UCSD-AML1 (cell line): ENCODE data around the gene TRAFD1.
"Not testable (repeated sequence)": the region's sequence is repeated elsewhere in the genome, so short reads cannot be mapped to it uniquely, and the experiment has no call there.

ENCODE experiments used
- DNase-seq: peaks from one replicate; lab custom pipeline; 2025; ENCODE audit not compliant: unreplicated experiment; lab: John Stamatoyannopoulos, UW

The TRAFD1 gene, protein sequence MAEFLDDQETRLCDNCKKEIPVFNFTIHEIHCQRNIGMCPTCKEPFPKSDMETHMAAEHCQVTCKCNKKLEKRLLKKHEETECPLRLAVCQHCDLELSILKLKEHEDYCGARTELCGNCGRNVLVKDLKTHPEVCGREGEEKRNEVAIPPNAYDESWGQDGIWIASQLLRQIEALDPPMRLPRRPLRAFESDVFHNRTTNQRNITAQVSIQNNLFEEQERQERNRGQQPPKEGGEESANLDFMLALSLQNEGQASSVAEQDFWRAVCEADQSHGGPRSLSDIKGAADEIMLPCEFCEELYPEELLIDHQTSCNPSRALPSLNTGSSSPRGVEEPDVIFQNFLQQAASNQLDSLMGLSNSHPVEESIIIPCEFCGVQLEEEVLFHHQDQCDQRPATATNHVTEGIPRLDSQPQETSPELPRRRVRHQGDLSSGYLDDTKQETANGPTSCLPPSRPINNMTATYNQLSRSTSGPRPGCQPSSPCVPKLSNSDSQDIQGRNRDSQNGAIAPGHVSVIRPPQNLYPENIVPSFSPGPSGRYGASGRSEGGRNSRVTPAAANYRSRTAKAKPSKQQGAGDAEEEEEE

DNA sequence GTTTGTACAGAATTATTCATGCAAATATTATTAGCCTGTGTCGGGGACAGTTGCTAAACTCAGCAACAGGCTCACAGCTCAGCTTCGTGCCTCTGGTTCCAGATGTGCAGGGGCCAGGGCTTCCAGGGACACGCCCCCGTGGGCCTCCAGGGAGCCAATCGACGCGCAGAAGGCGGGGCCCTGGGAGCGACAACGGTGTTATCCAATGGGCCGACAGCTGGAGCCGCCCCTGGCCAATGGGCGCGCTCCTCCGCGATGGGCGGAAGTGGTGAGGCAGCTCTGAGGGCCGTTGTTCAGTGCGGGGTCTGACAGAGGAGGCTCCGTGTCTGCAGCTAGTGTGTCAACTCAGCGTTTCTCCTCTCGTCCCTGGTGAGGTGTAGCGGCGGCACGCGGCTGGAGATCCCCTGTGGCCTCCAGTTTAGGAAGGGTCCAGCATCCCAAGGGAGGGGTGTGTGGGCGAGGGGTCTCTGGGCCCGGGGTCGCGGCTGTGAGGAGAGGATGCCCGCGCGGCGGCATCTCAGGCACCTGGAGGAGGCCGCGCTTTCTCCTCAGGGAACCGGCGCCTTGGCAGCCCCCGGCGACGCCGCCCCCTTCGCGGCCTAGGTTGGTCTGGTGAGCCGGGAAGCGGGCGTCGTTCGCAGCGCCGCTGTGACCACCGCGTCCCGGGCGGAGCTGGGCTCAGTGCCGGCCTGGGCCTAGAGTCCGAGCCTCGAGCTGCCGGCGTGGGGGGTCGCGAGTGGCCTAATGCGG lies at the start of gene TRAFD1:
TSS of gene TRAFD1 (plus strand) at position 311 of the 750 bp plus-strand sequence. CDS start 4,963 bp downstream, outside the sequence.
- DNase-seq = peak; percentile 98

DNA sequence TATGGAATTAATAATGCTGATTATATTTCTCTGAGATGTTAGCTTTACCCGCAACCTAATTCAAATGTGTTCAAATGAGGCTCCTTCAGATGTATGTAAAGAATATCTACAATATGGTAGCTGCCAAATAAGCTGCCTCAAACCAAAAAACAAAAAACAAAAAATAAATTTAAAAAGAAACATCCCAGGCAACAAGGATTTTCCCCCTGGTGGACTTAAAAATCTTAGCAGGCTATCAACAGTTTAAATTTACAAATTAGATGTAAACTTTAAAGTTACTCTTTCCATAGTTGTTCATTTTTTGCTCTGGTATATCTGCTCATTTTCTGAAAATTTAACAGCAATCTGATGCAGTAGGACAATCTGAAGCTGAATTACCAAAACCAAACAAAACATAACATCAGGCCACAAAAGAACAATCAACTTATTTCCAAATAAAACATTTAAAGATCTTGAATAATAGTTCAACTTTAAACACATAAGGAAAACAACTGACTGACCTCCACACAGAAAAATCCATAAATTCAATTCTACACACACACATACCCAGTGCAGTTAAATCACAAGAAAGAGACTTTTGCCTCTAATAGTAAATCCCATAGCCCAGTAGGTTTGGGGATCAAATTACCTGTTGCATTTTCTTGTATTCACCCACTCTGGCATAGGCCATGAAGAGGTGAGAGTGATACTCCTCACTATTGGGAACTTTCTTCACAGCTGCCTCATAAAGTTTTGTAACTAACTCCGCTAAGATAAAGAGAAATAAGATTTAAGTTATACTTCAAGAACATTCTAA lies 38.1 kb upstream of the TRAFD1 start:
- no peak for DNase-seq

DNA sequence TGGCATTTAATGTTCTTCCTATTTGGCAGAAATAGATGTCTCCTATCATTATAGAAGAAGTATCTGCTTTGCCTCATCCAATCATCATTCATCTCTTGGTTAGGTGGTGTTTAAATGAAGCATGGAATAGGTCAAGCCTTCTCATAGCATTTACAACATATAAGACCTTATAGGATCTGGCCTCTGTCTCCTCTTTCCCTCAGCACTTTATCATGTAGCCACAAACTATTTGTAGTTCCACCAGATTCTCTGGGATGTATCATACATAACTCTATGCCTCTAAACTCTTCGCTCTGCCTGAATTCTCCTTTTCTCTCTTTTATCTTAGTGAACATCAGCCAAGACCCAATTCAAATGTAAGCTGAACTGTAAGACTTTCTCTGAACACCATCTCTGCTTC lies 37.5 kb upstream of the TRAFD1 start:
- DNase-seq = no peak

DNA sequence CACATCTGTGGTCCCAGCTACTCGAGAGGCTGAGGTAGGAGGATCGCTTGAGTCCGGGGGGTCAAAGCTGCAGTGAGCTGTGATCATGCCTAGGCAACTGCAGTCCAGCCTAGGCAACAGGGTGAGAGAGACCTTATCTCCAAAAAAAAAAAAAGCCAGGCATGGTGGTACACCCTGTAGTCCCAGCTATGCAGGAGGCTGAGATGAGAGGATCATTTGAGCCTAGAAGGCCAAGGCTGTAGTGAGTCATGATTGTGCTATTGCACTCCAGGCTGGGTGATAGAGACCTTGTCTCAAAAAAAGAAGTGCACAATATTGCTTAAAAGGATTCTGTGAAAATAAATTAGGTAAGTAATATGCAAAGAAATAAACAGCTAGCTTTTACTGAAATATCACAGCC lies 33.8 kb upstream of the TRAFD1 start:
- no peak for DNase-seq

DNA sequence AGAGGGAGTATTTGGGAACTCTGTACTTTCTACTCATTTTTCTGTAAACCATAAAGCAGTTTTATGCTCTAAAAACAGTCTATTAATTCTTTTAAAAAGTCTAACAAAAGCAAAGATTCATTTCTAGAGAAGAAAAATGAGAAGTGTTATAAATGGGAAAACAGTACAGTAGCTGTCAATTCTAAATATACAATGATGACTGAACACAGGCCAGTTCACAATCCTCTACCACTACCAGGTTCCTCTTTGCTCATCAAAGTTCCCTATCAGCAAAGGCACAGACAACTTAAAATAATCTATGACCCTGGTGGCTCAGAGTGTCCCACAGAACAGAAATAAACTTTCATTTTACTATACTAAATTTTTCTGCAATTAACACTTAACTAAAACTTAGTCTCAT lies 29.3 kb upstream of the TRAFD1 start:
- DNase-seq = no peak

DNA sequence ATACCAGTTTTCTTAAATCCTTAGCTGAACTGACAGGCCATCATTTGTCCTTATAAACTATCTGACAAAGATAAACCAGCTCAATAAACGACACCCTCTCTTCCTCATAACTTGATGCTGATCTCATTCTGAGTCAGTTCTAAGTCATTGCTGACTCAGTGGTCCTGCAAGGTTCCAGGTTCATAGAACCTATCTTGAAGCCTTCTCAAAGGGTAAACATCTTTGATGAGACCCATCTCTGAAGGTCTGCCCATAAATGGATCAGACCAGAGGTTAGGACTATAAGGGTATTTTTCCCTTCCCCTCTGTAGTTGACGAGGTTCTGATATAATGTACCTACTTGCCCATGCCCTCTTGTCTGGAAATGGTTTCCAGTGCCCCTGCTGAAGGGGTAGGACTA lies 28.7 kb upstream of the TRAFD1 start:
- DNase-seq = no peak

DNA sequence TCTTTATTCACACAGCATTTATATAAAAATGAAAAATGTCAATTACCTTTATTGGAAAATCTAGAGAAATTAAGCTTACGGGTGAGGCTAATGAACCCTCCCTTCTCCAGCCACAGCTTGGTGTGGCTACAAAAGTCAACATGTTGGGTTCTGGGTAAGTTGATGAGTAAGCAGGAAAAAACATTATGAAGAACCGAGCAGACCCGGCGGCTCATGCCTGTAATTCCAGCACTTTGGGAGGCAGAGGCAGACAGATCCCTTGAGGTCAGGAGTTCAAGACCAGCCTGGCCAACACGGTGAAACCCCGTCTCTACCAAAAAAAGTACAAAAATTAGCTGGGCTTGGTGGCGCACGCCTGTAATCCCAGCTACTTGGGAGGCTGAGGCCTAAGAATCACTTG lies 27.7 kb upstream of the TRAFD1 start:
- DNase-seq = no peak

DNA sequence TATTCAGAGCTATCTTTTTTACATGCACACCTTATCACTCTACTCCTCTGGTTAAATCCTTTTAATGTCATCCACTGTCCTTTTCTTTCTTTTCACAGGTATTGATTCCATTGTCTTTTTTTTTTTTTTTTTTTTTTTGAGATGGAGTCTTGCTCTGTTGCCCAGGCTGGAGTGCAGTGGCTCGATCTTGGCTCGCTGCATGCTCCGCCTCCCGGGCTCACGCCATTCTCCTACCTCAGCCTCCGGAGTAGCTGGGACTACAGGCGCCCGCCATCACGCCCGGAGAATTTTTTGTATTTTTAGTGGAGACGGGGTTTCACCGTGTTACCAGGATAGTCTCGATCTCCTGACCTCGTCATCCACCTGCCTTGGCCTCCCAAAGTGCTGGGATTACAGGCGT lies 24.9 kb upstream of the TRAFD1 start:
- not testable (repeated sequence) for DNase-seq

DNA sequence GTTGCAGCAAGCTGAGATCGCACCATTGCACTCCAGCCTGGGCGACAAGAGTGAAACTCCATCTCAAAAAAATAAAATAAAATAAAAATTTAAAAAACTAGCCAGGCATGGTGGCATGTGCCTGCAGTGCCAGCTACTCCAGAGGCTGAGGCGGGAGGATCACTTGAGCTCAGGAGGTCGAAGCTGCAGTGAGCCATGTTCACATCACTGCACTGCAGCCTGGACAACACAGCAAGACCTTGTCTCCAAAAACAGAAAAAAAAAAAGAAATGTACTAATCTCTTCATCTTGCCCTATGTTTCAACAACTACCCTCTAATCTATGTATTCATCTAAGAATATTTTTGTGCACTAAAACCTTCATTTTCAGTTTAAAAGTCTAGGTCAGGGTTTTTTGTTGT lies 23.2 kb upstream of the TRAFD1 start:
- DNase-seq = no peak

DNA sequence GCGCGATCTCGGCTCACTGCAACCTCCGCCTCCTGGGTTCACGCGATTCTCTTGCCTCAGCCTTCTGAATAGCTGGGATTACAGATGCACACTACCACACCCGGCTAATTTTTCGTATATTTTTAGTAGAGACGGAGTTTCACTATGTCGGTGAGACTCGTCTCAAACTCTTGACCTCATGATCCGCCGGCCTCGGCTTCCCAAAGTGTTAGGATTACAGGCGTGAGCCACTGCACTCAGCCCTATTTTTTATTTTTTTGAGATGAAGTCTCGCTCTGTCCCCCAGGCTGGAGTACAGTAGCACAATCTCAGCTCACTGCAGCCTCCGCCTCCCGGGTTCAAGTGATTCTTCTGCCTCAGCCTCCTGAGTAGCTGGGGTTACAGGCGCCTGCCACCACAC lies 22.6 kb upstream of the TRAFD1 start:
- DNase-seq = not testable (repeated sequence)

DNA sequence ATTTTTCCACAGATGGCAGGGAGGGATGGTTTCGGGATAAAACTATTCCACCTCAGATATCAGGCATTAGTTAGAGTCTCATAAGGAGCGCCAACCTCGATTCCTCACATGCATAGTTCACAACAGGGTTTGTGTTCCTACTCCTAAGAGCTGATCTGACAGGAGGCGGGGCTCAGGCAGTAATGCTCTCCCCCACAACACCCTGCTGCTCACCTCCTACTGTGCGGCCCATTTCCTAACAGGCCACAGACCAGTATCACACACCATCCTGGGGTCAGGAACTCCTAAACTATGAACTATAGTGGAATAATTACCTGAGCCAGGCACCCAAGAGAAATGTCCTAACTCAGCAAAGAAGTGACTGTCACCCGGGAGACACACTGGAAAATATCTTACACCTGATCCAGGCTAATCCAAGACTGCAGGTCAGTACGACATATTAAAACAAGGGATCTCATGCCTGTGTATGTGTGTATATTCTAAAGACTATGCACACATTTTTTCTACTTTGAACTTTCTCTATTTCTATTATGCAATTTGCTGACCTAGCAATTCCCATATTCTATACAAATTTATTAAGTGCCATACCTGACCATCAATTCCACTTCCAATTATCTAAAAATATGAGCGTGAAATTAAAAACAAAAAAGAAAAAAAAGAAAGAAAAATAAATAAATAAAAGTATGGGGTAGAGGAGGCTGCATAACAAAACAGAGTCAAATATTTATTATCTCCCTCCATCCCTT lies 21.4 kb upstream of the TRAFD1 start:
- DNase-seq = no peak

DNA sequence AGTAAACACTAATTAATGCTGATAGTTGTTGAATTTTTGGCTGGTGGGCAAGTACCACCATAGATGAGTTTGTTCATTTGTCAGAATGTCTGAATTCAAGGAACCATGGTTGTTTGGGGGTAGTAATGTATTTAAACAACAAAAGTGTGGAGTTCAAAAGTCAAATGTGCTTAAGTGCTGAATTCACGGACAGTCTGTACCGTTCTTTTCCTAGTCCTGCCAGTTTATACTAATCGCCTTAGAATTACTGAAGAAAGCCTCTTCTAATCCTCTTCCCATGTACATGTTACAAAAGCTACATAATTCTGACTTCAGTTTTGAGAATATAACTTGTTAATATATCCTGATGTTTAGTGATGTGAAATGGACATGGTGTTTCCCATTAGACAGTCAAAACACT lies 19.5 kb upstream of the TRAFD1 start:
- DNase-seq = no peak

DNA sequence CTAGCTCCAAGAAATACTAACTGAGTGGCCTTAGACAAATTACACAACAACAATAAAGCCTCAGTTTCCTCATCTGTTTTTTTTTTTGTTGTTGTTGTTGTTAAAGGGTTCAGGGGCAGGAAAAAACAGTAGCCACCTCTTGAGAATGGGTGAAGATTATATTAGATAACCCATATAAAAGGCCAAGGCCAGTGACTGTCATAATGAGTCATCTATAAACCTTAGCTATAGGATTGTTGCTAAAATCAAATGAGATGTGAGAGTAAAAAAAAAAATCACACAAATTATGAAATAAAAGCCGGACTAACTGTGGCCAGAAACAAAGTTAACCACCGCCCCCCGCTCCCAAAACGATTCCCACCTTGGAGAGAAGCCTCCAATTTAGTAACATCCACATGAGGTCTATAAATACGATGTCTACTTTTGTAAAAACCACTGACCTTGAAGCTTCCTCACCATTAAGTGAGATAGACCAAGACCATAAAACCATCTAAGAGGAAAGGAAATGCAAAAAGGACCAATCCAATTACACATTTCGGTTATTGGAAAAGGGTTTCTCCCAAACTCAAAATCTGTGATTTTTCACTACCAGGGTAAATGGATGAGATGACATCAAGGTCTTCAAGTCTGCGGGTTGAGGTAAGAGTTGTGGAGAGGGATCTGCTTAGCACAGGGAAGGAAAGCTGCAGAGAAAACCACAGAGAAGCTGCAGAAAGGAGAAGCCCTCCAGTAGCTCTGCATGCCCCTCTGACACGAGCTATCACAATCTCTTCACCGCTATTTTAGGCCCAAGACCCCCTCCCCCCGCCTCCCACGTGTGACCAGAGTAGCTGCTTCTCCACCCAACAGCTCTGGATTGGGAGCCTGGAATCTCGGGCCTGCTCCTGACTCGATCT lies 17.8 kb upstream of the TRAFD1 start:
- peak; percentile 45 for DNase-seq

DNA sequence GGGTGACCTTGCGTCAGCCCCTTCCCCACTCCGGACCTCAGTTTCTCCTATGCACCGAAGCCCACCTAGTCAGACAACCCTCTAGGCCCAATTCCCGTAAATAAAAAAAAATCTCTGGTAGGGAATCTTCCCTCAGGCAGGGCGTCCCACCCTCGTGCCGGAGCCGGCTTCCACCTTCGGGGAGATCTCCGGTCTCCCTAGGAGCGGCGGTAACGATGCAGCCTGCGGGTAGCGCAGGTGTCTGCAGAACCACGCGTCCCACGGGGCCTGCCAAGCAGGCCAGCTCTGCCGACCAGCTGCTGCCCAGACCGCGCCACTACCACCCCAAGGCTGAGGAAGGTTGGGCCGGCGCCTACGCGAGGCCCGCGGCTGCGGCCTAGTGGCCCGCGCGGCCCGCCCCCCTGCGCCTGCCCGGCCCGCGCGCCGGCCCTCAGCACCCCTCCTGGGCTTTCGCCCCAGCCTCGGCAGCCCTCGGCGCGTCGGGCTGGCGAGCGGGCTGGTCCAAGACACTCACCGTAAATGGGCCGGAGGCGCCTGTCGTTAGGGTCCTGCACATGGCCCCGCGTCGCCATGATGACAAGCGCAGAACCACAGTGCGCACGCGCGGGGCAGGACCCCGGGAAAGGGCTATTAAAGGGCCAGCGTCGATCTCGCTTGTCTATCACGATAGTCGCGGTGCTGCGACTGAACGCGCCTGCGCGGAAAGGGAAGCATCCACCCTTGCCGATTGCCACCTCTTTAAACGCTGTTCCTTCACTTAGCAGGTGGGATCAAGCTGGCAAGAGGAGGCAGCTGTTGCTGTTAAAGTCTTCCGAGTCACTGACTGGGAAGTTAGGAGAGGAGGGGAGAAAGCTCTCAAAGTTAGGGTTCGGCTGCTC lies 16.9 kb upstream of the TRAFD1 start, which contains the start of gene NAA25:
TSS of gene NAA25 (minus strand) at position 582 of the 878 bp plus-strand sequence. CDS start at position 572, 10 bp downstream.
- peak; percentile 89 for DNase-seq

DNA sequence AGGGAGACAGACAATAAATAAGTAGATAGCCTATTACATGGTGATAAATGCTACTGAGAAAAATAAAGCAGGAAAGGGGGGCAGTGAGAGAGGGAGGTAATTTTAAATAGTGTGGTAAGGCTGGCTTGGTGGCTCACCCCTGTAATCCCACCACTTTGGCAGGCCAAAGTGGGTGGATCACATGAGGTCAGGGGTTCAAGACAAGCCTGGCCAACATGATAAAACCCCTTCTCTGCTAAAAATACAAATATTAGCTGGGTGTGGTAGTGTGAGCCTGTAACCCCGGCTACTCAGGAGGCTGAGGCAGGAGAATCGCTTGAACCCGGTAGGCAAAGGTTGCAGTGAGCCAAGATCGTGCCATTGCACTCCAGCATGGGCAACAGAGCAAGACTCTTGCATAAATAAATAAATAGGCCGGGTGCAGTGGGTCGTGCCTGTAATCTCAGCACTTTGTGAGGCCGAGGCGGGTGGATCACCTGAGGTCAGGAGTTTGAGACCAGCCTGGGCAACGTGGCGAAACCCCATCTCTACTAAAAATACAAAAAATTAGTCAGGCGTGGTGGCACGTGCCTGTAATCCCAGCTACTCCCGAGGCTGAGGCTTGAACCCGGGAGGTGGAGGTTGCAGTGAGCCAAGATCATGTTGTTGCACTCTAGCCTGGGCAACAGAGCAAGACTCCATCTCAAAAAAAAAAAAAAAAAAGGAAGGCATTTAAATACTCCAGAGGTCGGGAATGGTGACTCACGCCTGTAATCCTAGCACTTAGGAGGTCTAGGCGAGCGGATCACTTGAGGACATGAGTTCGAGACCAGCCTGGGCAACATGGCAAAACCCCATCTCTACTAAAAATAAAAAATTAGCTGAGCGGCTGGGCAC lies 14.3 kb upstream of the TRAFD1 start:
- DNase-seq = not testable (repeated sequence)

DNA sequence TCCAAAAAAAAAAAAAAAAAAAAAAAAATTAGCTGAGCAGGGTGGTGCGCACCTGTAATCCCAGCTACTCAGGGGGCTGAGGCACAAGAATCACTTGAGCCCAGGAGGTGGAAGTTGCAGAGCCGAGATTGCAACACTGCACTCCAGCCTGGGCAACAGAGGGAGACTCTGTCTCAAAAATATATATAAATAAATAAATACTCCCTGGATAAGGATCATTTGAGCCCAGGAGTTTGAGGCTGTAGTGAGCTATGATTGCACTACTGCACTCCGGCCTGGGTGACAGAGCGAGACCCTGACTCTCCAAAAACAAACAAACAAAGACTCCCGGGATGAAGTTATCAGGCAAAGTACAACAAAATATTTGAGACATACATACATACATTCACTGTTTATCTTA lies 13.4 kb upstream of the TRAFD1 start:
- no peak for DNase-seq

DNA sequence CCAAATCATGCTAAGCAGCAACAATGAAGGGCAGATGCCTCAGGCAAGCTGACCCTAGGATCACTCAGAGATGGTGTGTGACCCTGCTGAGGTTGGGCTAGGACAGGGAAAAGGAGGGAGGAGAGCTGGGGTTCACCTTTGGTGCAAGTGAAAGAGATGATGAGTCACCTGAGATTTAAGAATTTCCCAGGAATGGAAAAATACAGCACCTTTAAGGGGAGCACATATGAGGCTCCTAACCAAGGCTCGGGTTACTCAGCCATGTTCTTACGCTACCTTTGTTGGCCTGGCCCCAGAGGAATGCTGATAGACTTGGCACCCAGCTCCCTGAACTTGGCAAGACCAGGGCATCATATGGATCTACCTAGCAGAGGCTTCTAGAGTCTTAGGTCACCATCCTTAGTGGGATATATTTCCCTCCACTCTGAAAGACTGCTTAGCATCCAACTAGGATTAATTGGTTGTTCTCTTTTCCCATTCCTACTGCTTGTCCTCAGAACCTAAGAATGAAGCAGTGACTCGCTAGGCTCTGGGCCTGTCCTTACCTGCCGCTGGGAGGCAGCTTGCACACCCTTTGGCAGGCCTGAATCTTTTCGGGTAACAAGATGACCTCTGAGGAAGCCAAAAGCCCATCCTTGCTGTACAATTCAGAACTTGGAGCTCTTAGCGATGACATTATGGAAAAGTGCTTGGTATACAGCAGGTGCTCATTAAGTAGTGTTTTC lies 12.8 kb upstream of the TRAFD1 start:
- no peak for DNase-seq
